CD4-positive, alpha-beta T cell treated with Interleukin-10 for 1 hour (primary cell): Measurements from ENCODE around the gene TRIM33.
A peak's percentile ranks its signal among the peaks of the same experiment; 100 is the strongest.

Experiments used
- DNase-seq: peaks from one replicate; pipeline ENCODE4 v3.0.0-alpha.2; 2020

Gene TRIM33

GRCh38 chr1:114511032-114511785 lies at the start of gene TRIM33:
TRIM33 (minus strand) TSS chr1:114511203; CDS start chr1:114511076, 127 bp downstream.
- DNase-seq, result peak; percentile 92

DNA sequence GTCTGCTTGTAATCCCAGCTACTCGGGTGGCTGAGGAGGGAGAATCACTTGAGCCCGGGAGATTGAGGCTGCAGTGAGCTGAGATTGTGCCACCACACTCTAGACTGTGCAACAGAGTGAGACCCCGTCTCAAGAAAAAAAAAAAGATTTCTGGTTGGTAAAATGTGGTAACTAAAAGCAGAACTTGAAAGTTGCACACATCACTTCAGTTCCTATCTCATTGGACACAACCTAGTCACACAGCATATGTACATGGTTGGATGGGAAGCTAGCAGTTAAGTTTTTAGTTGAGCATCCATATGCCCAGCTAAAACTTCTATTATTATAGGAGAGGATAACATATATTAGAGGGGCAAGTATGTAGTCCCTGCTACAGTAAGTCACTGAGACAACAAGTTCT lies 48.4 kb upstream of the TRIM33 start:
- no peak for DNase-seq

DNA sequence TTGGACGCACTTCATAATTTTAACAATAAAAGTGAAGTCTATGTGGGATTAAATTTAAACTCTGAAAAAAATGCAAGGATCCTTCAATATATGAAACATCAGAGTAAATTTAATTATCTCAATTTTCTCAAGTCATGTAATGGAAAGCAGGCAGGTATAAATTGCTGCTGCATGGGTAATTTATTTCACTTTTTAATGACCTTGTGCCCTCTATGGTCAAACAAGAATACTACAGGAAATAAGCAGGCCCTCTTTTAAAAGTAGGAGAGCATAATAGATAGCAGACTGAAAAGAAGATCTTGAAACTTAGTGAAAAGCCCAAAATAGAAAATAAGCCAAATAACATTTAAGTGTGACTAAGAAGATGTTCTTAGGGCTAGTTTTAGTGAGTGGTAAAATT lies 47.5 kb upstream of the TRIM33 start:
- peak; percentile 43 for DNase-seq

DNA sequence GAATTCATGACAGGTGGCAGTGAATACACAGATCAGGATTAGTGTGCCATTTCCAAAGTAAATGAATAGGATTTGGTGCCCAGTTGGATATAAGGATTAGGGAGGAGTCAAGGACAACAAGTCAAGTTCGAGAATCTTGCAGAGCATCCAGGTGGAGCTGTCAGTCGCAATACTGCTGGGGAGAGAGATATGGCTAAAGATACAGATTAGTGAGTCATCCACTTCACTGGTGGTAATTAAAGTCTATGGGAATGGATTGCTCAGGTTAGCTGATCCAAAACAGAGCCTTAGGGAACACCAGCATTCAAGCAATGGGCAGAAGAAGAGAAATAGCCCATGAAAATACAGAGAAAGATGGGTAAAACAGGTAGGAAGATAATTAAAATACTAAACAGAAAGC lies 43.6 kb upstream of the TRIM33 start:
- DNase-seq, result no peak

GRCh38 chr1:114552106-114552639 lies 41.2 kb upstream of the TRIM33 start:
- DNase-seq, result no peak

DNA sequence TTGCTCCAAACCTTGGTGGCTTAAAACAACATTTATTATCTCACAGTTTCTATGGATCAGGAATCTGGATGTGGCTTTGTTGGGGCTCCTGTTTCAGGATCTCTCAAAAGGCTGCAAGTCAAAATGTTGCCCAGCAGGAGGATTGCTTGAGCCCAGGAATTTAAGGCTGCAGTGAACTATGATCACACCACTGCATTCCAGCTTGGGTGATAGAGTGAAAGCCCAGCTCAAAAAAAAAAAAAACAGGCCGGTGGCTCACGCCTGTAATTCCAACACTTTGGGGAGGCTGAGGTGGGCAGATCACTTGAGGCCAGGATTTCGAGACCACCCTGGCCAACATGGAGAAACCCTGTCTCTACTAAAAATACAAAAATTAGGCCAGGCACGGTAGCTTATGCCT lies 40.4 kb upstream of the TRIM33 start:
- no peak for DNase-seq

DNA sequence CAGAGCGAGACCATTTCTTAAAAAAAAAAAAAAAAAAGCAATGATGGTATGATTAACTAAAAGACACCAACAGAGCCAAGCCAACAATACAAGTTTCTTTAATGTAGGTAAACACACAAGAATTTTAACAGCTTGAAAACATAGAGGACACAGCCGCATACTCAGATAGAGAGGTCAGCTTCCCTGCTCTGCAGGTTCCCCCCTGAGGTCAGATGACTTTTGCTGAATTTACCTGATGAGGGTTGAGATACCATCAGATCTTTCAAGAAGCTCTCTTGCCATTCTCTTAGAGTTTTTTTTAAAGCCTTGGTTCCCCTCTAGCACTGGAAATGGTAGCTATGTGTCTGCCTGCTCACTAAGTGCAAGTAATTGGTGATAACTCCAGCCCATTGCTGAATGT lies 39.3 kb upstream of the TRIM33 start:
- no peak for DNase-seq

GRCh38 chr1:114549137-114549536 lies 38.1 kb upstream of the TRIM33 start:
- DNase-seq, result no peak

DNA sequence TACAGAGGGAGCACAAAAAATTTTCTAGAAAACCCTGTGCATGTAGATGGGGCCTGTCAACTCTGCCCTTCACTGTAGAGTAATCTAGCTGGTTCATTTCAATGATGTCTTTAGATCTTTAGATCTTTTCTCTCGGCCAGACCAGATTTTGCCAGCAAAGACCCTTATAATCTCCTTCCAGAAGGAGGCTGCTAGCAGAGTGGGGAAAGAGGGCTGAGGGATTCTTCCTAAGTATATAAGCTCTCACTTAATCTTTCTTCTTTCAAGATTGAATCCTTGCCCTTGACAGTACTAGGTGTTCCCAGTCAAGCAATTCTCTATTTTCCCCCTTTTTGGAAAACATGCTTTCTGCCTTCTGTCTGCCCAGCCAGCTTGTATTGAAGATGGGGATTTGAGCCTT lies 36.1 kb upstream of the TRIM33 start:
- no peak for DNase-seq

DNA sequence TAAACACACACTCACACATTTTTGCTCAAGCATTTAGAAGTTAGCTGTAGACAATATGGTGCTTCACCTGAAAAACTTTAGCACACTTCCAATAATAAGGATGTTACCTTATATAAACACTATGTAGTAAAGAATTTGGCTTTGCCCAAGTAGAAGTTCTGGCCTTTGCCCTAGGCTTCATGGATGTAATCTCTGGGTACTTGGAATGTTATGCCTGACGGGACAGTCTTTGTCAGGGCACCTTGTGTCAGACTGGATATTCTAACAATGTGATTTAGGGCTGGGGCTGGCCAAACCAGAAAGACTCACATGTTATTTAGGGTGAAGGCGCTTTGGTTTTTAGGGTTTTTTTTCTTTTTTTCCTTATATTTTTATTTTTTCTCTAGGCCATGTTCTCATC lies 34.8 kb upstream of the TRIM33 start:
- DNase-seq, result no peak

- DNase-seq, result no peak
These were observed 34.3 kb upstream of the TRIM33 start for GRCh38 chr1:114545315-114545714.

GRCh38 chr1:114540821-114541220 lies 29.8 kb upstream of the TRIM33 start:
- no peak for DNase-seq

GRCh38 chr1:114540272-114540671 lies 29.3 kb upstream of the TRIM33 start:
- no peak for DNase-seq

DNA sequence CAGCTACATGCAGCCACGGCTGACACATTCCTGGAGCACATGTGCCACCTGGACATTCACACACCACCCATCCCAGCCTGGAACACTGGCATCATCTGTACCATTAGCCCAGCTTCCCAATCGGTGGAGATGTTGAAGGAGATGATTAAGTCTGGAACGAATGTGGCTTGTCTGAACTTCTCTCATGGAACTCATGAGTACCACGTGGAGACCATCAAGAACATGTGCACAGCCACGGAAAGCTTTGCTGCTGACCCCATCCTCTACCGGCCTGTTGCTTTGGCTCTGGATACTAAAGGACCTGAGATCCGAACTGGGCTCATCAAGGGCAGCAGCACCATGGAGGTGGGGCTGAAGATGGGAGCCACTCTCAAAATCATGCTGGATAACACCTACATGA lies 25.0 kb upstream of the TRIM33 start:
- no peak for DNase-seq

GRCh38 chr1:114535401-114535800 lies 24.4 kb upstream of the TRIM33 start:
- no peak for DNase-seq

GRCh38 chr1:114531094-114531493 lies 20.1 kb upstream of the TRIM33 start:
- no peak for DNase-seq

DNA sequence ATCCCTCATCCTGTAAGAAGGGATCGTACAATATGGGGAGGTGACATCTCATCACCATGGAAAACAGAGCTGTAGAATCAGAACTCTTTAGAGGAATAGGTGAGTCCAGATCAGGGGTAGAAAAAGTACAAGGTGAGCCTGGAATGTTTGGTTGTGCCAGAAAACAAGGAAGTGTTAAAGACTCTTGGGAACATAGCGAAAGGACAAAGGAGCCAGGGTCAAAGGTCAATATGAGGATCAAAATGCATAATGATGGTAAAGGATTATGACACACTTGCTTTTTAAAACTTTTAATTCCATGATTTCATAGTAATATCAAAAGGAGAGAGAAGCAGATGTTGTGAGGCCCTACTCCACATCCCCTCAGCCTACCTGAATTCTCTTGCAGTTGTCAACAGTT lies 19.2 kb upstream of the TRIM33 start:
- no peak for DNase-seq

DNA sequence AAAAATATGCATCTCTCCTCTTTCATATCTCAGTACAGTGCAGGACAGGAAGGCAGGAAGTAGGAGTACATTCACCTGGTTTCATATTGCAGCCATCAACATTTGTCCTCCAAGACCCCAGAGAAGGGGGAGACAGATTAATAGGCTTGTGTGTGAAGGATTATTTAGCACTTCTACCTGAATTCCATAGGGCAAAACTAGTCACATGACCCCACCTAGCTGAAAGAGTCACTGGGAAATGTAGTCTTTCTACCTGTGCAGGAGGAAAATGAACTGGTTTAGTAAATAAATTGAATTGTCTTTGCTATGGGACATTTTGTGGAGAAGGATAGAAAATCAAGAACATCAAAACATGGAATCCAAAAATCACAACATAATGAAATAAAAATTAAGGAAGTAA lies 13.9 kb upstream of the TRIM33 start:
- no peak for DNase-seq

DNA sequence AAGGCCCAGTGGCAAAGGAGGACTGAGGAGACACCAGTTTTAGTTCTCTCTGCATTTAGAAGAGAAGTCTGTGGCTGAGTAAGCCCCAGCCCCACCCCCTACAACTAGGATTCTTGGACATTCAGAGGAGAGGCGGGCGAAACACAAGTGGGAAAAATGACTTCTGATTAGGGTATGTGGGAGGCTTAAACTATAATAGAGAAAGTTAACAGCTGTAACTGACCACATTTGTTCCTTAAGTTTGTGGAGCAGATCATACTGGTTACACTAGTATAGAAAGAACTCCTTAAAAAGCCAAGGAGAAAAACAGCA lies 11.2 kb upstream of the TRIM33 start:
- DNase-seq, result no peak

- DNase-seq, result no peak
These were observed 10.6 kb upstream of the TRIM33 start for GRCh38 chr1:114521396-114522263.

GRCh38 chr1:114517348-114517747 lies 6.3 kb upstream of the TRIM33 start:
- no peak for DNase-seq

DNA sequence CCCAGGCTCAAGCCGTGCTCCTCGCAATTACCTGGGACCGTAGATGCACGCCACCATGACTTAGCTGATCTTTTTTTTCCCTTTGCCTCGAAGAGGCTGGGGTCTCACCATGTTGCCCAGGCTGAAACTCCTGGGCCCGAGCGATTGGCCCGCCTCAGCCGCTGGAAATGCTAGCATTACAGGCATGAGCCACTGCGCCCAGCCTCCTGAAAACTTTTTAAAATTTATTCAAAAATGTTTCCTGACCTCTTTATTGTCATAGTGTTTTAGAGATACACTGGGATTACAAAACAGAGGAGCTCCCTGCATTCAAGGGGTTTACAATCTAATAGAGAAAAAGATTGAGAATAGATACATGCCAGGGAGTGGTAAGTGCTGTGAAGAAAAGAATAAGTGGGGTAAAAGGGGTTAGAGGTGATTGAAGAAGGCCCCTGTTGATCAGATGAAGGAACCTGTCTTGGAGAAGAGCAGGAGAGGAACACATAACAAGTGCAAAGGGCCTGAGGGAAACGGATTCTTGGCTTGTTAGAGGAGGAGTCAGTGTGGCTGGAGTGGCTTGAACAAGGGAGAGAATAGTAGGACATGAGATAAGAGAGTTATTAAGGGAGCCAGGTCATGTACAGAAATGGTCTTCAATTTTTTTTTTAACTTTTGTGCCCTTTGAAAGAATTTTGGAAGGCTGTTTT lies 1.7 kb upstream of the TRIM33 start:
- DNase-seq, result no peak

- peak; percentile 40 for DNase-seq
These were observed 550 bp downstream of the TRIM33 start for GRCh38 chr1:114510274-114511031.
